Brain microvascular endothelial cell (primary cell): ENCODE data around the gene EEF1G.
A peak's percentile ranks its signal among the peaks of the same experiment; 100 is the strongest.

Experiments used
- DNase-seq: peaks from one replicate; pipeline ENCODE4 v3.0.0-alpha.2; 2020
- H3K27ac ChIP-seq: fragments of 250-450 bp; sonication (Bioruptor Pico); 2 replicates; pipeline ENCODE4 v1.5.1; 2020; ENCODE audit warnings: mild to moderate bottlenecking, moderate library complexity
- H3K27me3 ChIP-seq: fragments of 250-450 bp; sonication (Bioruptor Pico); replicated peaks from 2 replicates; pipeline ENCODE4 v1.5.1; 2020; ENCODE audit warnings: mild to moderate bottlenecking
- H3K36me3 ChIP-seq: fragments of 250-450 bp; sonication (Bioruptor Pico); replicated peaks from 2 replicates; pipeline ENCODE4 v1.5.1; 2020; ENCODE audit warnings: mild to moderate bottlenecking
- H3K4me3 ChIP-seq: 2 replicates; pipeline ENCODE4 v1.5.1; 2011; ENCODE audit warnings: low read depth, mild to moderate bottlenecking, control low read depth, low read length, moderate library complexity
- in situ Hi-C: cut with HindIII; loops from 2 replicates; pipeline ENCODE4 v1.10.0; 2017; ENCODE audit warnings: low sequenced_read_pairs, low pct_ligation_motif_present
- TF ChIP-seq, protein P1 (sequence below): IDR thresholded peaks from 2 replicates; pipeline ENCODE4 v1.5.1; 2011; ENCODE audit warnings: low read depth, mild to moderate bottlenecking, moderate library complexity, low read length, control low read depth, inconsistent platforms; ENCODE audit errors: missing control alignments

Gene EEF1G

GRCh38 chr11:62556875-62557631 lies 16.6 kb downstream of the EEF1G start:
- H3K27me3 ChIP-seq = no peaks in the 10 kb centered on the region
- H3K4me3 ChIP-seq = no peak overlapping the region
- in situ Hi-C loops = loop anchor here (25.0 kb wide), 1 partner anchor 170 kb away; no protein-coding TSS in a partner anchor
- peak overlapping the region; percentile 39 for H3K27ac ChIP-seq
- DNase-seq = no peak
- TF ChIP-seq, protein P1, sequence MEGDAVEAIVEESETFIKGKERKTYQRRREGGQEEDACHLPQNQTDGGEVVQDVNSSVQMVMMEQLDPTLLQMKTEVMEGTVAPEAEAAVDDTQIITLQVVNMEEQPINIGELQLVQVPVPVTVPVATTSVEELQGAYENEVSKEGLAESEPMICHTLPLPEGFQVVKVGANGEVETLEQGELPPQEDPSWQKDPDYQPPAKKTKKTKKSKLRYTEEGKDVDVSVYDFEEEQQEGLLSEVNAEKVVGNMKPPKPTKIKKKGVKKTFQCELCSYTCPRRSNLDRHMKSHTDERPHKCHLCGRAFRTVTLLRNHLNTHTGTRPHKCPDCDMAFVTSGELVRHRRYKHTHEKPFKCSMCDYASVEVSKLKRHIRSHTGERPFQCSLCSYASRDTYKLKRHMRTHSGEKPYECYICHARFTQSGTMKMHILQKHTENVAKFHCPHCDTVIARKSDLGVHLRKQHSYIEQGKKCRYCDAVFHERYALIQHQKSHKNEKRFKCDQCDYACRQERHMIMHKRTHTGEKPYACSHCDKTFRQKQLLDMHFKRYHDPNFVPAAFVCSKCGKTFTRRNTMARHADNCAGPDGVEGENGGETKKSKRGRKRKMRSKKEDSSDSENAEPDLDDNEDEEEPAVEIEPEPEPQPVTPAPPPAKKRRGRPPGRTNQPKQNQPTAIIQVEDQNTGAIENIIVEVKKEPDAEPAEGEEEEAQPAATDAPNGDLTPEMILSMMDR = no peak
- peaks cover 40% of the 10 kb centered on the region for H3K36me3 ChIP-seq

GRCh38 chr11:62556108-62556874 lies 17.4 kb downstream of the EEF1G start:
- Histone ChIP-seq H3K4me3 (peak overlapping the region; percentile 20), H3K27ac (peak overlapping the region; percentile 39), H3K27me3 (no peaks in the 10 kb centered on the region), H3K36me3 (peaks cover 35% of the 10 kb centered on the region)
- peak; percentile 88 for DNase-seq
- TF ChIP-seq, protein P1 = no peak
- in situ Hi-C loops = loop anchor here (25.0 kb wide), 1 partner anchor 169 kb away; no protein-coding TSS in a partner anchor

- in situ Hi-C loops = loop anchor here (25.0 kb wide), 1 partner anchor 168 kb away; no protein-coding TSS in a partner anchor
- H3K27ac ChIP-seq = peak overlapping the region; percentile 39
- no peak for DNase-seq
- TF ChIP-seq, protein P1 = no peak
- peaks cover 32% of the 10 kb centered on the region for H3K36me3 ChIP-seq
- H3K27me3 ChIP-seq = no peaks in the 10 kb centered on the region
- peak overlapping the region; percentile 20 for H3K4me3 ChIP-seq
Observed at GRCh38 chr11:62555464-62556107, 18.1 kb downstream of the EEF1G start.

DNA sequence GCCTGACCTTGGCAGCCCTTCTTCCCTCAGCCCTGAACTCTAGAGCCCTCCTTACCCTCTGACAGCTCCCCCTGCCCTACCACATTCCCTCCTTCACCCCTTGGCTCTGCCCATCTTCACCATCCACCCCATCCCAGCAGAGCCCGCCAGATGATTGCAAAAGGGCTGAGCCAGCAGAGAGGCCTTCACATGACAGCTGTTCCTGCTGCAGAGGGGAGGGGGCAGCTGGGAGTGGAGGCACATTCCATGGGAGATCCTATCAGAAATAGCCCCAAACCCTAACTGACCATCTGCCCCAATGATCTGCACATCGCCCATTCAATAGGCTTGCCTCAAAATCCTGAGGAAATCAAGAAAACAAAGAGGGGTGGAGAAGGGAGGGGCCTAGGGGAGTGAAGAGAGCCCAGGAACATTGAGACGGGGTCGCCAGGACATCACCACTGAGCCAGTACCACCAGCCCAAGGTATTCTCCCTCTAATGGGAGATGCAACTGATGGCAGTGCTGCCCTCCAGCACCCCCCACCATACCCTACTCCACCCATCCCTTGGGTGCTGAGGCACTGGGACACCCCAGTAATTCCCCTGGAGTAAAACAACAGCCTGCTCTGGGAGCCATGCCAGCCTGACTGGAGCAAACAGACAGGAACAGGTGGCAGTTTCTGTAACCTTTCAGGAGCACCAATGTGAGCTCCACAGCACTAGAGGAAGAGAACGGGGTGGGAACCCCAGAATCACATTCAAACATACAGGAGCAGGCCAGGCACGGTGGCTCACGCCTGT lies 19.1 kb downstream of the EEF1G start:
- Histone ChIP-seq H3K27ac (peak overlapping the region; percentile 86), H3K4me3 (no peak overlapping the region), H3K27me3 (no peaks in the 10 kb centered on the region), H3K36me3 (peaks cover 24% of the 10 kb centered on the region)
- TF ChIP-seq, protein P1 = no peak
- in situ Hi-C loops = loop anchor here (25.0 kb wide), 1 partner anchor 167 kb away; no protein-coding TSS in a partner anchor
- no peak for DNase-seq

DNA sequence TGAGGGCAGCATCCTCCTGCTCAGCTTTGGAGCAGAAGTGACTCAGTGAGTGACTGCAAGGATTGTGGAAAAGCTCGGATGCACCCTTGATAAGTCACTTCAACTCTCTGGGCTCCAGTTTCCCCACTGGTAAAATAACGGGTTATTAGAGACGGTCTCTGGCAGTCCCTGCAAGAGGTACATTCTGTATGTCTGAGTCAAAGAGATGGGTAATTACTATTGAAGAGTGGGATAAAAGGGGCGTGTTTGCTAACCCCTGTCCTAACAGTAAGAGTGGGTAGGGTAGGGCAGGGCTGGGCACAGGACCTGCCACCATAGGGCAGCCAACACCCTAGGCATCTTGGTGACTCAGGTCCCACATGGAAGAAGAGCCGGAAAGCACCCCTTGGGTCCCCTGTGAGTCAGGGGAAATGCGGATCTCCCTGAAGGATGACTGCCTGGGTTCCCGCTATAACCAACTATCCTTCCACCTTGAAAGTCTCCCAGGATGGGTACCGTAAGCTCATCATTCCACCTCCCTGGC lies 19.8 kb downstream of the EEF1G start:
- in situ Hi-C loops = loop anchor here (25.0 kb wide), 1 partner anchor 167 kb away; no protein-coding TSS in a partner anchor
- DNase-seq = peak; percentile 86
- H3K4me3 ChIP-seq = peak overlapping the region; percentile 40
- peaks cover 17% of the 10 kb centered on the region for H3K36me3 ChIP-seq
- H3K27ac ChIP-seq = peak overlapping the region; percentile 86
- TF ChIP-seq, protein P1 = no peak
- no peaks in the 10 kb centered on the region for H3K27me3 ChIP-seq
